Stimulated activated CD8-positive, alpha-beta memory T cell treated with anti-CD3 and anti-CD28 coated beads, Interleukin-15, amount 100 ng/mL, for 4 hours (primary cell): Measurements from ENCODE around the gene NFASC.

ENCODE experiments used
- DNase-seq, 2 donors: peaks; one replicate each; pipeline ENCODE4 v3.0.0-alpha.2; 2020; ENCODE audit warnings: low read depth in 2 of 2

Gene NFASC

DNA sequence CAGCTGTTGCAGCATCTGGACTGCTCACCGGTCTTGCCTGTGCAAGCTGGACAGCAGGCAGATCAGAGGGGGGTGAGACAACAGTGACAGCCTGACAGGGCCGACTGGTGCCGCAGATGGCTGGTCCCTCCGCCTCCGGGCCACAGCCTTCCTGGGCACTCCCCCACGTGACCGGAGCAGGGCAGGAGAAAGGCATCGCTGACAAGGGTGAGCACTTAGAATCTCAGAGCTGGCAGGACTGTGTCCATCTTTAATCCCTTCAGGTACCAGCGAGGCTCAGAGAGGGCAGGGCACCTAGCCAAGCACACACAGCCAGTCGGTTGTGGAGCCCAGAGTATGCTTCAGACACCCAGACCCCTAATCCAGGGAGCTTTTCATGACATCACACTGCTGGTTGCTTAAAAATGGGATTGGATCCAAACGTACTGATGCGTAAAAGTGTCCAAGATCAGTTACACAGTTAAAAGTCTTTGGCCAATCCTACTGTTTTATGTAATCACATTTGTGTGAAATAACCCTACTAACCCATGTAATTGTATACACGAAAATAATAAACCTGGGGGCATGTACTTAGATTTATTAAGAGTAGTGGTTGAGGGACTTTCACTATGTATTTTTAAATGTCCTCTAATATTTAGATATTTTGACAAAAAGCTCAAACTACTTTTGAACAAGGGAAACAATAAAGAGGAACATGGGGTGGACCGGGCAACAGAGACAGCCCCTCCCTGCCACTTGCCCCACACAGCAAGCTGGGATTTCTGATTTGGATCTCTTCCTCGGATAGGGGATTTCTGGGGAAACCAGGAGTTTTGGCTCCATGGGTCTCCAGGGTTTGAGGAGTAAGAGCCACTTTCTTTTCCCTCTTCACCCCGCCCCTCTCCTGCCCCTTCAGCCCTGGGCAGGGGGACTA is 171.6 kb downstream of the NFASC start:
- no peak for DNase-seq

DNA sequence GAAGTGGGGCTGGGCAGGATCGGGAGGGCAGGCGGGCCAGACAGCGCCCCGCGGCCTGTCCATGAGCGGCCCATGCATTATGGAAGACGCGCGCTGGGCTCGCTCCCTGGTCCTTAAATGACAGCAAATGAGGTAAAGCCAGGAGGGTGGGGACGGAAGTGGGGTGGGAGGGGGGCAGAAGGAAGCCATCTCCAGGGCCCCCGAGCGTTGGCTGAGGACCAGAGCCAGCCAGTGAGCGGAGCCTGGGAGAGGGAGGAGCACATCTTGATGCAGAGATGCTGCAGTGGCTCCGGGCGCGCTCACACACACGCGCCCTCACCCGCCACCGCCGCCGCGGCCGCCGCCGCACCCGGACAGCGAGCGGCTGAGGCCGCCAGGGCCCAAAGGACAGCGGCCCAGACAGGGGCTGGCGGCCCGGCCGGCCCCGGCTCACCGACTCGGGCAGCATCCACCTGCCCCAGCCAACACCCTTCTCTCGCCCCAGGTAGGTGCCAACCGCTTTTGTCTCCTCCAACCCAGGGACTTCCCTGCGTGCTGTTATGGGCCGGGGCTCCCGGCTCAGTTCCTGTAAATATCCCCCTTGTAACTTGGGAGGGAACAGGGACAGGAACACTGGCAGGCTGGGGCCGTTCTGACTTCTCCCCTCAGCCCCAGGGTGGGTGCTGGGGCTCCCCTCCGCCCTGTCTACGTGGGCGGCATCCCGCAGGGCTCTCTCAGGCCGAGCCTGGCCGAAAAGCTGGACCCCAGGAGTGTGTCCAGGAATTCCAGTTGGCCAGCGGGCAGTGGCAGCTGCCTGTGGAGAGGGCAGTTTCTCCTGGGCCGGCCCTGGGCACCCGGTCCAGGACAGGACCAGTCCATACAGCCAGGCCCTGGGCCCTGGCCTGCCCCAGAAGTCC is 172.5 kb downstream of the NFASC start, which contains the start of gene CNTN2:
Gene CNTN2 (plus strand): TSS at position 302 of the 896 bp plus-strand sequence. CDS start 9,974 bp downstream, outside the sequence.
- DNase-seq: no peak

DNA sequence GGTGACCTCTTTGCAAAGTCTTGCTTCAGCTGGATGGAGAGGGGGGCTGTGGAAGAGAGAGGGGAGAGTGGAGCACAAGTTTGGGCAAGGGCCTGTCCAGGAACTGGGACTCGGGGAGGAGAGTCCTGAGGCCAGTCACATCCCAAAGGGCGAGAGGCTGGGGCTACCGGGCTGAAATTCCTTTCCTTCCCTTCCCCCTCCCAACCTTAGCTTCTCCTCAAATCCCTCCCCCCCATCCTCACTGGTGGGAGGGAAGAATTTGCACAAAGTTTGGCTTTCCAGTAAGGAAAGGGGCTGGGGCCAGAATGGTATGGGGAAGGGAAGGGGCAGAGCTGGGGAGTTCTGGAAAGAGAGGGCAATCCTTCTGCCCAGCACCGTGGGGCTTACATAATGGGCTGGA is 173.2 kb downstream of the NFASC start:
- DNase-seq: no peak

GRCh38 chr1:205044741-205045140 is 174.1 kb downstream of the NFASC start:
- no peak for DNase-seq

DNA sequence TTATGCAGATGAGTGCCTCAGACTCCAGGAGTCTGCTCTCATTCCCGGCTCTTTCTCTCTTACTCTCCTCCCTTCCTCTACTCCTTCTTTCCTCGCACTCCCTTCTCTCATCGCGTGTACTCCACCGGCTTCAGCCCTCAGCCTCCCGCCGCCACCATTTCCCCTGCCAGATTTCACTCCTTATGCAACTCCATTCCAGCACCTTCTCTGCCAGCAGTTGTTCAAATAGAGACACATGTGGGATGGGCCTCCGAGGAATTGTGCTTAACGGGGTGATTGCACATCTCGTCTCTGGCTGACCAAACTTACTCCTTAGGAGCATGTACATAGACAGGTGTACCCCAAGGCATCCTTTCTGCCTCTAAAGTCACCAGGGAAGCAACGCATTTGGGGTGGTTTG is 174.5 kb downstream of the NFASC start:
- DNase-seq: no peak

GRCh38 chr1:205046870-205047269 is 176.2 kb downstream of the NFASC start:
- DNase-seq: no peak

DNA sequence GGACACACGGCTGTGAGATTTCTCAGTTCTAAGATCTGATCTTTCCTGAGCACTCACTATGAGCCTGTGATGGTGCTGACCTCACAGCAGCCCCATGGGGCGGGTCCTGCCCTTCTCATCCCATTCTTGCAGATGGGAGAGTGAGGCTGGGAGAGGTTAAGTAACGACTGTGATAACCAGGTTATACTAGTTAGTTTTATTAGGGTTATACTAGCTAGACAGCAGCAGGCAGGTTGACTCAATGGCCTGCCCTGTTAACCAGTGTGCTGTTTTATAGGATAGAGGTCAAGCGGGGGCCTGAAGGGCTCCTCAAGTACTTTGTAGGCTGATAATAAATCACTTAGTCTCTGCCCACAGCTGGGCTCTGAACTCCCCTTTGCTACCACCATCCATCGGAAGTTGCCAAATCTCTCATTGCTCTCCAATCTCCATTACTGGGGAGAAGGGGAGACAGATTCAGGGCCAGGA is 177.1 kb downstream of the NFASC start:
- no peak for DNase-seq

- DNase-seq: no peak
These were observed 177.7 kb downstream of the NFASC start for GRCh38 chr1:205048382-205048781.

GRCh38 chr1:205049479-205049878 is 178.8 kb downstream of the NFASC start:
- no peak for DNase-seq

DNA sequence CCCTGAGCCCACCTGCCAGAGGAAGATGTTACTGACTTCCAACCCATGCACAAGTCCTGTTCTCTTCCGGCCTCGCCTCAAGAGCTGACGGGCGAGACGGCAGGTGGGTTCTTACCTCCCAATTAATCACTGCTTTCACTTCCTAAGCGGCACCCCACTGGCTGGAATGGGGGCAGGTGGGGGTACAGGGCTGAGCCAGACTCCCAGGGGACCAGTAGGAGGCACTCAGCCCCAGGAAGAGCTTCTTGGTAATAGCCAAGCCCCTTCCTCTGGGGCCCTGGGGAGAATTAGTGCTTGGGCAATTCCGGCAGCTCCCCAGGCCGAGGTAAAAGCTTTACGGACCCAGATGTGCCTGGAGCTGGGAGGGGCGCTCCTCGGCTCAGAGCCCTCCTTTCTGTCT is 182.0 kb downstream of the NFASC start:
- no peak for DNase-seq

DNA sequence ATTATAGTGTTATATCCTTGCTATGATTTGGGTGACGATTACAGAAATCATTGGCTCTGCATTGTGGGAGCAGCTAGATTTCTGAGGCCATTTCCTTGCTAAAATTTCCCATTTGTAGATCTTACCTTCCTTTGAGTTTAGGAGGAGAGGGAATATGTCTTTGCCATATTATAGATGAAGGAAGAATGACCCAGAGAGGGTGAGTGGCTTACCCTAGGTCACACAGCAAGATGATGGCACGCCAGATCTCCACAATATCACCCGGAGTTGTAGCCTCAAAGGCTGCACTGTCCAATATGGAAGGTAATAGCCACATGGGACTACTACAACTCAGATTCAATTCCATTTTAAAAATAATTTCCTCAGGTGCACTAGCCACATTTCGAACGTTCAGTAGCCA is 182.6 kb downstream of the NFASC start:
- DNase-seq: no peak

- no peak for DNase-seq
These were observed 183.4 kb downstream of the NFASC start for GRCh38 chr1:205054013-205054412.

GRCh38 chr1:205056188-205056611 is 185.5 kb downstream of the NFASC start:
- DNase-seq: no peak

GRCh38 chr1:205056956-205057568 is 186.4 kb downstream of the NFASC start:
- no peak for DNase-seq

DNA sequence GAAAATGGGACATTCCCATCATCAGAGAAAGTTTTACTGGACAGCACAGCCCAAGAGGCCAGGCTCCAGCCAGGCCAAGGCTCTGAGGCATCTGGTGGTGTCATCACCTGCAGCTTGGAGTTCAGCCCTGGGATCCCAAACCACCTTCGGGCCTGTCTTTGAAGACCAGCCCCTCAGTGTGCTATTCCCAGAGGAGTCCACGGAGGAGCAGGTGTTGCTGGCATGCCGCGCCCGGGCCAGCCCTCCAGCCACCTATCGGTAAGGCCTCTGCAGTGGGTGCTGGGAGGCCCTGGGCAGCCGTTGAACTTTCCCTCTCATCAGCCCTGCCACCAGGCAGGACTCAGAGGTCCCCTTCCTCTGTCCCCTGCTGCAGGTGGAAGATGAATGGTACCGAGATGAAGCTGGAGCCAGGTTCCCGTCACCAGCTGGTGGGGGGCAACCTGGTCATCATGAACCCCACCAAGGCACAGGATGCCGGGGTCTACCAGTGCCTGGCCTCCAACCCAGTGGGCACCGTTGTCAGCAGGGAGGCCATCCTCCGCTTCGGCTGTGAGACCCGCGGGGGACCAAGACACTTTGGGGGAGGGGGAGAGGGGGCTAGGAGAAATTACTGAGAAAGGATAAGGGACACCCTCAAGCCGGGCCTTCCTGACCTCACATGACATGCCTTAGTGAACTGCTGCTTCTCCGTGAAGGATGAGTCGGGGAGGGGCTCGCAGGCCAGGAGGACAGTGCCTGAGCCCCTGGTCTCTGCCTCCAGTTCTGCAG is 187.3 kb downstream of the NFASC start:
- no peak for DNase-seq

- no peak for DNase-seq
These were observed 188.2 kb downstream of the NFASC start for GRCh38 chr1:205058853-205059252.

DNA sequence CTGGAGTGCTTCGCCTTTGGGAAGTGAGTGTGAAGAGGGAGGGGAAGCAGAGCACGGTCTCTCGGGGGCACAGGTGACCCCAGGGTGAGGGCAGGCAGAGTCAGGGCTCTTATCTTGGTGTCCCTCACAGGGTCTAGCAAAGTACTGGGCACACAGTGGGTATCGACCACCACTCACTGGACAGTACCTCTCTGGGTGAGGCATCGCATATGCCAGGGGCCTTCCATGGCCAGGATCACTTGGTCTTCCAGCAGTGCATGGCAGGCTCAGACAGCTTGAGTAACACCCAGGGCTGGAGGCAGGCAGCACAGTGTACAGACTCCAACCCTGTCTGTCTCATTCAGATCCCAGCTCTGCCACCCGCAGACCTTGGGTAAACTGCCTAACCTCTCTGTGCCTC is 189.0 kb downstream of the NFASC start:
- DNase-seq: no peak

- DNase-seq: no peak
These were observed 190.1 kb downstream of the NFASC start for GRCh38 chr1:205060746-205061145.

DNA sequence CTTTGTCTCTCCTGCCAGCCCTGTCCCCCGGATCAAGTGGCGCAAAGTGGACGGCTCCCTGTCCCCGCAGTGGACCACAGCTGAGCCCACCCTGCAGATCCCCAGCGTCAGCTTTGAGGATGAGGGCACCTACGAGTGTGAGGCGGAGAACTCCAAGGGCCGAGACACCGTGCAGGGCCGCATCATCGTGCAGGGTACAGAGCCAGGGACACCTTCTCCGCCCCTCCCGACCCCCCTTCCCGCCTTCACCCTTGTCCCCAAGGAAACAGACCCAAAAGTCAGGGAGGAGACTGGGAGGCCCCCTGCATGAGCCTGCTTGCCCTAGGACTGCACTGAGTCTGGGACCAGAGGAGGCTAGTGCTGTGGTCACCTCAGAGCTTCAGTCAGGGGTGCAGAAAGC is 190.6 kb downstream of the NFASC start:
- no peak for DNase-seq

- DNase-seq: peak; percentile 5 to 12
These were observed 191.0 kb downstream of the NFASC start for GRCh38 chr1:205061665-205062069.

DNA sequence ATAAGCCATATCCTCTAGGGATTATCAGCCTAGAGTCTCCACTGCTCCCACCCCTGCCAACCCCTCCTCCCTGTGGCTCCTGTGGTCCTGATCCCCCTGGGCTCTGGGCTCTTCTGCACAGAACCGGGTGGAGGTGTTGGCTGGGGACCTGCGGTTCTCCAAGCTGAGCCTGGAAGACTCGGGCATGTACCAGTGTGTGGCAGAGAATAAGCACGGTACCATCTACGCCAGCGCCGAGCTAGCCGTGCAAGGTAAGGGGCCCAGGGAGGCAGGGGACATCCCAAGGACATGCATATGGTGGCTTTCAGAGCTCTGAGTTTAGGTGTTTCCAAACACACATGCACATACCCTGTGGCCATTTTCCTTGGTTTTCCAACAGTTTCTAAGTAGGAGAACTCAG is 191.7 kb downstream of the NFASC start:
- DNase-seq: no peak
